Testis (tissue), 3 donors: ENCODE data around the gene EFTUD2. TPM values are rescaled to one million over a fixed set of nuclear protein-coding genes. Genes with fewer than 3 reads are reported as not detected.

Source experiments
- DNase-seq: peaks from one replicate; pipeline ENCODE4 v3.0.0-alpha.2; 2019
- H3K27ac ChIP-seq, 2 donors: fragments of 200-600 bp; sonication (generic); one replicate each; pipeline ENCODE4 v1.5.1; 2019
- H3K27me3 ChIP-seq: fragments of 200-600 bp; sonication (generic); one replicate; pipeline ENCODE4 v1.5.1; 2019
- H3K36me3 ChIP-seq: fragments of 200-600 bp; sonication (generic); one replicate; pipeline ENCODE4 v1.5.1; 2017; ENCODE audit warnings: low read depth; ENCODE audit errors: missing control alignments
- H3K4me1 ChIP-seq: fragments of 200-600 bp; sonication (generic); one replicate; pipeline ENCODE4 v1.5.1; 2019
- H3K4me3 ChIP-seq, 2 donors: fragments of 200-600 bp; sonication (generic); one replicate each; pipeline ENCODE4 v1.5.1; 2017 to 2019
- H3K9me3 ChIP-seq: fragments of 200-600 bp; sonication (generic); one replicate; pipeline ENCODE4 v1.5.1; 2017
- POLR2A ChIP-seq: fragments of 450-650 bp; IDR thresholded peaks from one replicate; pipeline ENCODE4 v1.6.1; 2017; ENCODE audit warnings: antibody characterized with exemption, mild to moderate bottlenecking, moderate library complexity
- WGBS, 2 donors: methylation state at CpG; one replicate each; pipeline ENCODE4 v1.1.5; 2018; 5-methylcytosine and 5-hydroxymethylcytosine counted together
- intact Hi-C: fragments of 100-400 bp; cut with DNase I; formaldehyde crosslinking; loops from one replicate; pipeline ENCODE4 v1.15.1; 2023; ENCODE audit warnings: low total_unique reads
- polyA plus RNA-seq: library from polyadenylated mRNA; stranded (reverse); fragments of 350-450 nt; fragmentation: Illumina TruSeq; extraction: RNeasy Lipid Tissue Mini Kit (QIAGEN cat#74804); gene quantifications from one replicate; pipeline ENCODE4 v1.2.3, GENCODE V29; 2014; ENCODE audit warnings: low read depth, low replicate concordance; ENCODE audit not compliant: insufficient read depth
- total RNA-seq, 2 donors: library from RNA; depleted of rRNA; stranded (reverse); fragments of >200 nt; gene quantifications; one replicate each; pipeline ENCODE4 v1.2.3, GENCODE V29; 2016
- TF ChIP-seq, protein P1 (sequence below), 3 experiments: fragments of 450-650 bp in 2 of 3; fragments of 200-600 bp in 1 of 3; sonication (generic) in 1 of 3; IDR thresholded peaks; one replicate each; pipeline ENCODE4 v1.5.1; 2016 to 2019; ENCODE audit warnings: antibody characterized with exemption in 3 of 3, mild to moderate bottlenecking in 2 of 3, moderate library complexity in 1 of 3

Gene EFTUD2
- total and polyA plus RNA-seq, 3 donors from 2014 or later, result 95.5 to 131 (median 124) TPM

DNA sequence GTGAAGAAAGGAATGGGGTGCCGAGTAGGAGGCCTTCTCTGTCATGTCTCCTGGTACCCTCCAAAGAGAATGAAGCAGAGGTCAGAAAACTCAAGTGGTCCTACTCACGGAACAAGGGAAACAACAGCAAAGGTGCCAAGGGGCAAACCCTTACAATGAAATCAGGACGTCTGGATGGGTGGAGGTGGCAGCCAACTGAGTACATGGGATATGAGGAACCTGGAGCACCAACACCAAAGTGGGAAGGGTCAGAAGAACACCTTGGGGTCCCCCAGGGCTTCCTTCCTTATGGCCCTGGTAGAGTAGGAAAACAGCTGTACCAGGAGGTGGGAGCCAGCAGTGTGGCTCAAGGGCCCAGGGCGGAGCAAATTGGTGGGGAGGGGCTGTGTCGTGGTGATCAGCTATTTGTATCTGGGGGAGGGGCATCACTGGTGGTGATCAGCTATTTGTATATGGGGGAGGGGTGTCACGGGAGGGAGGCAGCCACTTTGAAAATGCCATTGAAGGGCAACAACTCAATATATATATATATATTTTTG lies 50.9 kb downstream of the EFTUD2 start:
- intact Hi-C loops, result no loop called here
- no peak overlapping the region for H3K4me3 ChIP-seq

DNA sequence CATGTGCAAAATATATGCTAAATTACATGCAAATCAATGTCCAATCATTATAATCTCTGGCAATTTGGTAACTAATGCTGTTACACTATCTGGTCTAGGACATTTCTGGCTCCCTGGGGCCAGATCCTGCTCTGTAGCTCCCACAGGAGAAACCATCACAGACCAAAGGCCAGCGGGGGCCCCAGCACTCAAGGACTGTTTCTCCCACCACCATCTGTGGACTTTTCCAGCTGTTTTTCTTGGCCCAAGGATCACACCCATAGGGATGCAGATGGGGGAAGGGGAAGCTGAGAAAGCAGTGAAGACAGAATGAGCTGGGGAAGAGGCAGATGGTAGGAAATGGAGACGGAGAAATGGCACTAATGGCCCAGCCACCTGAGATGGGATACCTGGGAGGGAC lies 51.7 kb downstream of the EFTUD2 start, which contains the start of gene HIGD1B:
Gene HIGD1B, plus strand, starts transcription at position 298 of the 400 bp plus-strand sequence. CDS start 270 bp downstream, outside the sequence.
- DNase-seq, result no peak
- H3K4me1 ChIP-seq, result no peaks in the 10 kb centered on the region
- no peaks in the 10 kb centered on the region for H3K27me3 ChIP-seq
- no peak within 1 kb of the TSS for H3K4me3 ChIP-seq
- H3K36me3 ChIP-seq, result no peaks in the 10 kb centered on the region
- no peak for TF ChIP-seq POLR2A
- TF ChIP-seq, protein P1, sequence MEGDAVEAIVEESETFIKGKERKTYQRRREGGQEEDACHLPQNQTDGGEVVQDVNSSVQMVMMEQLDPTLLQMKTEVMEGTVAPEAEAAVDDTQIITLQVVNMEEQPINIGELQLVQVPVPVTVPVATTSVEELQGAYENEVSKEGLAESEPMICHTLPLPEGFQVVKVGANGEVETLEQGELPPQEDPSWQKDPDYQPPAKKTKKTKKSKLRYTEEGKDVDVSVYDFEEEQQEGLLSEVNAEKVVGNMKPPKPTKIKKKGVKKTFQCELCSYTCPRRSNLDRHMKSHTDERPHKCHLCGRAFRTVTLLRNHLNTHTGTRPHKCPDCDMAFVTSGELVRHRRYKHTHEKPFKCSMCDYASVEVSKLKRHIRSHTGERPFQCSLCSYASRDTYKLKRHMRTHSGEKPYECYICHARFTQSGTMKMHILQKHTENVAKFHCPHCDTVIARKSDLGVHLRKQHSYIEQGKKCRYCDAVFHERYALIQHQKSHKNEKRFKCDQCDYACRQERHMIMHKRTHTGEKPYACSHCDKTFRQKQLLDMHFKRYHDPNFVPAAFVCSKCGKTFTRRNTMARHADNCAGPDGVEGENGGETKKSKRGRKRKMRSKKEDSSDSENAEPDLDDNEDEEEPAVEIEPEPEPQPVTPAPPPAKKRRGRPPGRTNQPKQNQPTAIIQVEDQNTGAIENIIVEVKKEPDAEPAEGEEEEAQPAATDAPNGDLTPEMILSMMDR (IDR thresholded peaks at IDR 0.05), result no peak
- no peak within 1 kb of the TSS for H3K27ac ChIP-seq
- 60 to 71% methylated on average over 2 of the region's 2 CpGs for WGBS, 2 donors
- H3K9me3 ChIP-seq, result no peaks in the 10 kb centered on the region
- intact Hi-C loops, result no loop called here

More for the DNA sequence above, 50.9 kb downstream of the EFTUD2 start:
- Histone ChIP-seq H3K36me3 (no peaks in the 10 kb centered on the region), H3K27me3 (no peaks in the 10 kb centered on the region), H3K27ac (no peak overlapping the region), H3K4me1 (no peaks in the 10 kb centered on the region), H3K9me3 (no peaks in the 10 kb centered on the region)
- no peak for DNase-seq
- no peak for TF ChIP-seq POLR2A
- TF ChIP-seq, protein P1 (IDR thresholded peaks at IDR 0.05), result no peak
- 74 to 81% methylated on average over 6 of the region's 6 CpGs for WGBS, 2 donors

DNA sequence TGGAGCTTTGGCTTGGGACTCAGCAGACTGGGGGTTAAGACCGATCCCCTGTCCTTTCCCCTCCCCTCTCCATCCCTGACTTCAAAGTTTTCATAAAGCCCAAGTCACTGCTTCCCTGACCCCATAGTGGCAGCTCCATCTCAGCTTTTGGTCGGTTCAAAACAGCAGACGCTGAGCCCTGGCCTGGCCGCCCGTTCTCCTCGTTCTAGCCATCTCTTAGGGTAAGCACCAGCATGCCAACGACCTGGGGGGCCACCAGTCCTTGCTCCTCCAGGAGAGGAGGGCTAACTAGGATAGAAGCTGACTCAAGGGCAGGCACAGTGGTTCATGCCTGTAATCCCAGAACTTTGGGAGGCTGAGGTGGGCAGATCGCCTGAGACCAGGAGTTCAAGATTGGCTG lies 53.0 kb downstream of the EFTUD2 start:
- H3K4me1 ChIP-seq, result no peaks in the 10 kb centered on the region
- no peak for DNase-seq
- H3K27ac ChIP-seq, result no peak overlapping the region
- intact Hi-C loops, result no loop called here
- no peak overlapping the region for H3K4me3 ChIP-seq
- no peaks in the 10 kb centered on the region for H3K9me3 ChIP-seq
- WGBS, 2 donors, result 80 to 83% methylated on average over 8 of the region's 8 CpGs
- no peaks in the 10 kb centered on the region for H3K27me3 ChIP-seq
- H3K36me3 ChIP-seq, result no peaks in the 10 kb centered on the region
- TF ChIP-seq, protein P1 (IDR thresholded peaks at IDR 0.05), result no peak
- no peak for TF ChIP-seq POLR2A

DNA sequence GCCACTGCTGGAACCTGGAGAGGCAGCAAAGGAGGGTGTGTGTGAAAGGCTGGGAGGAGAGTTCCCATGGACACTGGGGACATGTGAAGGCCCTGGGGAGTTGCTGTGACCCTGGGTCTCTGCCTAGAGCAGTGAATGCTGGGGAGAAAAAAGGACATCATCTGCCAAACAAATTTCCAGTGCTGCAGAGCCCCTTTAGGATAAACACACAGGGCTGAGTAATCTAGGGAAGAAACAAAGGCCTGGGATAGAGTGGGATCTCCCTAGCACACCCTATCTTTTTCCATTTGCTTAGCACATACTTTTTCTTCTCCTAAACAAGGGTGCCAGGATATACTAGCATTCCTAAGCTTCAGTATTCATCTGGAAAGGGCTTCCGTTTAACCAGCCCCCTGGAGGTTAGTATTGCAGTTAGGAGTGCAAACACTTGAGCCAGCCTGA lies 54.8 kb downstream of the EFTUD2 start:
- no peaks in the 10 kb centered on the region for H3K27me3 ChIP-seq
- no peak overlapping the region for H3K27ac ChIP-seq
- DNase-seq, result no peak
- TF ChIP-seq, protein P1 (IDR thresholded peaks at IDR 0.05), result no peak
- TF ChIP-seq POLR2A, result no peak
- no peaks in the 10 kb centered on the region for H3K9me3 ChIP-seq
- no peaks in the 10 kb centered on the region for H3K4me1 ChIP-seq
- H3K36me3 ChIP-seq, result no peaks in the 10 kb centered on the region
- intact Hi-C loops, result no loop called here
- WGBS, 2 donors, result 62 to 63% methylated on average over 1 of the region's 1 CpG
- no peak overlapping the region for H3K4me3 ChIP-seq

DNA sequence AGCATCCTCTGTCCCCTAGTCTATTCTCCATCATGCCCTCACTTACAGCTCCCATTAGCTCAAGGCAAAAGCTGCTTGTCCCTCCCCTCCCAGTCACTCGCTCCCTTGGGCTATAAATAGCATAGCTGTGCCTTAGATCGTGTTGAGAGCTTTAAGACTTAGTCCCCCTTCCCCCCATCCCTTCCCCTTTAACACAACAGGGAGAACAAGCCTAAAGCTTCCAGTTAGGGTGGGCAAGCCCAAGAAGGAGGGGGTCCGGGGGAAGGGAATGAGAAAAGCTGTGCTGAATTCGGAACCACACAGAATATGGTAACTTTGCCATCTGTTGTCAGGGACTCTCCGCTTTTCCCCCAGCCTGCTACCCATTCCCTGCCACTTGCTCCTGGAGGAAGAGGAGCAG lies 56.5 kb downstream of the EFTUD2 start:
- H3K36me3 ChIP-seq, result no peaks in the 10 kb centered on the region
- intact Hi-C loops, result no loop called here
- no peaks in the 10 kb centered on the region for H3K9me3 ChIP-seq
- H3K27ac ChIP-seq, result no peak overlapping the region
- no peaks in the 10 kb centered on the region for H3K4me1 ChIP-seq
- TF ChIP-seq, protein P1 (IDR thresholded peaks at IDR 0.05), result no peak
- TF ChIP-seq POLR2A, result no peak
- no peak for DNase-seq
- H3K4me3 ChIP-seq, result no peak overlapping the region
- H3K27me3 ChIP-seq, result no peaks in the 10 kb centered on the region
- WGBS, 2 donors, result 57 to 62% methylated on average over 5 of the region's 5 CpGs
